Muscle of back (tissue), 13 donors: Measurements from ENCODE around the gene JMJD7. TPM values are rescaled to one million over a fixed set of nuclear protein-coding genes. Genes with fewer than 3 reads are reported as not detected.

Experiments used
- DNase-seq, 3 donors: peaks; one replicate each; pipeline versions ENCODE4 v3.0.0 to v3.0.0-alpha.2; 2013
- long read RNA-seq, 9 donors: transcript quantifications; one replicate each; lab custom pipeline, GENCODE V29; 2026
- polyA plus RNA-seq, 10 donors: library from polyadenylated mRNA; unstranded; fragments of 120-200 nt; gene quantifications; one replicate each; pipeline ENCODE4 v1.2.1, GENCODE V29; 2013; ENCODE audit not compliant: insufficient read length in 10 of 10

JMJD7 gene
- polyA plus RNA-seq: 10 to 100 TPM in 1 of 10 donors, 1 to 10 TPM in 9; 6.3 to 12.2 (median 7.9) TPM
- long read RNA-seq, donor 1, partial matches to known transcripts: 0 of 2 reads
- long read RNA-seq, donor 1, other reads (novel, unspliced or antisense): 0 of 2 reads
- long read RNA-seq, donor 2, partial matches to known transcripts: 0 of 5 reads
- long read RNA-seq, donor 2, other reads (novel, unspliced or antisense): 0 of 5 reads
- long read RNA-seq, donor 3: 0 reads
- long read RNA-seq, donor 4, partial matches to known transcripts: 0 of 1 reads
- long read RNA-seq, donor 4, other reads (novel, unspliced or antisense): 0 of 1 reads
- long read RNA-seq, donor 5, partial matches to known transcripts: 0 of 1 reads
- long read RNA-seq, donor 5, other reads (novel, unspliced or antisense): 0 of 1 reads
- long read RNA-seq, donor 6, partial matches to known transcripts: 0 of 1 reads
- long read RNA-seq, donor 6, other reads (novel, unspliced or antisense): 0 of 1 reads
- long read RNA-seq, donor 7, partial matches to known transcripts: 0 of 2 reads
- long read RNA-seq, donor 7, other reads (novel, unspliced or antisense): 0 of 2 reads
- long read RNA-seq, donor 8, partial matches to known transcripts: 0 of 1 reads
- long read RNA-seq, donor 8, other reads (novel, unspliced or antisense): 0 of 1 reads
- long read RNA-seq, donor 9, partial matches to known transcripts: 0 of 1 reads
- long read RNA-seq, donor 9, other reads (novel, unspliced or antisense): 0 of 1 reads

- peak; percentile 85 to 96 (median 92) for DNase-seq
Observed at GRCh38 chr15:41827880-41828806, at the start of gene JMJD7. TSS of gene JMJD7 (plus strand) at chr15:41828092. CDS start at chr15:41828125, 33 bp downstream.

GRCh38 chr15:41778521-41778920, 49.4 kb upstream of the JMJD7 start:
- no peak for DNase-seq

GRCh38 chr15:41779662-41780157, 48.2 kb upstream of the JMJD7 start:
- no peak for DNase-seq

- no peak for DNase-seq
Observed at GRCh38 chr15:41780266-41780665, 47.6 kb upstream of the JMJD7 start.

GRCh38 chr15:41780727-41781126, 47.2 kb upstream of the JMJD7 start:
- DNase-seq: no peak

- no peak for DNase-seq
Observed at GRCh38 chr15:41782371-41783282, 45.3 kb upstream of the JMJD7 start.

GRCh38 chr15:41783296-41783695, 44.6 kb upstream of the JMJD7 start:
- no peak for DNase-seq

GRCh38 chr15:41788262-41788661, 39.6 kb upstream of the JMJD7 start:
- DNase-seq: no peak

- DNase-seq: no peak
Observed at GRCh38 chr15:41789236-41789635, 38.7 kb upstream of the JMJD7 start.

GRCh38 chr15:41789662-41790061, 38.2 kb upstream of the JMJD7 start:
- no peak for DNase-seq

GRCh38 chr15:41790169-41790568, 37.7 kb upstream of the JMJD7 start:
- no peak for DNase-seq

- peak in 1 of 3 donors; percentile 37 for DNase-seq
Observed at GRCh38 chr15:41790756-41791546, 36.9 kb upstream of the JMJD7 start.

GRCh38 chr15:41791547-41791937, 36.4 kb upstream of the JMJD7 start:
- no peak for DNase-seq

- DNase-seq: peak in 1 of 3 donors; percentile 51
Observed at GRCh38 chr15:41792000-41792637, 35.8 kb upstream of the JMJD7 start.

- DNase-seq: no peak
Observed at GRCh38 chr15:41794081-41794480, 33.8 kb upstream of the JMJD7 start.

- DNase-seq: peak in 2 of 3 donors; percentile 55 to 58
Observed at GRCh38 chr15:41795996-41796856, 31.7 kb upstream of the JMJD7 start.

GRCh38 chr15:41797201-41797944, 30.5 kb upstream of the JMJD7 start:
- no peak for DNase-seq
